Esophagus muscularis mucosa (tissue), 4 donors: ENCODE results near the gene MAPK12. TPM values are rescaled to one million over a fixed set of nuclear protein-coding genes. Genes with fewer than 3 reads are reported as not detected.
A peak's percentile ranks its signal among the peaks of the same experiment; 100 is the strongest.

ENCODE experiments used
- DNase-seq: peaks from one replicate; pipeline ENCODE4 v3.0.0-alpha.2; 2017; ENCODE audit errors: extremely low spot score
- H3K27ac ChIP-seq, 4 donors: fragments of 200-600 bp; sonication (generic); replicated peaks in 1 of 4; 1 replicate in 3 of 4; 2 replicates in 1 of 4; pipeline ENCODE4 v1.5.1; 2016 to 2019; ENCODE audit warnings: mild to moderate bottlenecking in 1 of 4
- H3K27me3 ChIP-seq, 4 donors: fragments of 200-600 bp; sonication (generic); one replicate each; pipeline versions ENCODE4 v1.5.1 to v1.6.0; 2016 to 2019
- H3K36me3 ChIP-seq, 4 donors: fragments of 200-600 bp; sonication (generic); one replicate each; pipeline ENCODE4 v1.5.1; 2016 to 2019
- H3K4me1 ChIP-seq, 4 donors: fragments of 200-600 bp; sonication (generic); one replicate each; pipeline ENCODE4 v1.5.1; 2016 to 2019
- H3K4me3 ChIP-seq, 4 donors: fragments of 200-600 bp; sonication (generic); 1 replicate in 2 of 4; 2 replicates in 2 of 4; pipeline ENCODE4 v1.5.1; 2016 to 2019; ENCODE audit warnings: mild to moderate bottlenecking in 4 of 4, moderate library complexity in 1 of 4
- H3K9me3 ChIP-seq, 4 donors: fragments of 200-600 bp; sonication (generic); 1 replicate in 3 of 4; 2 replicates in 1 of 4; pipeline ENCODE4 v1.5.1; 2016 to 2019
- EP300 ChIP-seq: sonication (generic); formaldehyde crosslinking; IDR thresholded peaks from one replicate; pipeline ENCODE4 v1.6.1; 2017; ENCODE audit warnings: antibody characterized with exemption
- POLR2A ChIP-seq: fragments of 450-650 bp; IDR thresholded peaks from one replicate; pipeline ENCODE4 v1.6.1; 2017; ENCODE audit warnings: antibody characterized with exemption, moderate library complexity, mild to moderate bottlenecking, low read depth
- POLR2AphosphoS5 ChIP-seq, 2 donors: sonication (generic); formaldehyde crosslinking; IDR thresholded peaks; one replicate each; pipeline ENCODE4 v1.6.1; 2017; ENCODE audit warnings: antibody characterized with exemption in 2 of 2
- WGBS: methylation state at CpG from one replicate; pipeline ENCODE4 v1.1.5; 2018; 5-methylcytosine and 5-hydroxymethylcytosine counted together
- intact Hi-C: fragments of 100-400 bp; cut with DNase I; formaldehyde crosslinking; loops from one replicate; pipeline ENCODE4 v1.15.1; 2023
- total RNA-seq, 4 donors: library from RNA; depleted of rRNA; stranded (reverse); fragments of >200 nt; gene quantifications; one replicate each; pipeline versions ENCODE4 v1.1.0 to v1.2.1, GENCODE V29; 2016
- TF ChIP-seq, protein P1 (sequence below), 3 experiments: fragments of 200-600 bp in 2 of 3; fragments of 450-650 bp in 1 of 3; sonication (generic) in 2 of 3; IDR thresholded peaks; one replicate each; pipeline ENCODE4 v1.5.1; 2017 to 2019; ENCODE audit warnings: antibody characterized with exemption in 3 of 3, mild to moderate bottlenecking in 2 of 3, moderate library complexity in 1 of 3

The MAPK12 gene
- total RNA-seq = 10 to 100 TPM in 3 of 4 donors, 1 to 10 TPM in 1; 5.8 to 22.9 (median 16.1) TPM

DNA sequence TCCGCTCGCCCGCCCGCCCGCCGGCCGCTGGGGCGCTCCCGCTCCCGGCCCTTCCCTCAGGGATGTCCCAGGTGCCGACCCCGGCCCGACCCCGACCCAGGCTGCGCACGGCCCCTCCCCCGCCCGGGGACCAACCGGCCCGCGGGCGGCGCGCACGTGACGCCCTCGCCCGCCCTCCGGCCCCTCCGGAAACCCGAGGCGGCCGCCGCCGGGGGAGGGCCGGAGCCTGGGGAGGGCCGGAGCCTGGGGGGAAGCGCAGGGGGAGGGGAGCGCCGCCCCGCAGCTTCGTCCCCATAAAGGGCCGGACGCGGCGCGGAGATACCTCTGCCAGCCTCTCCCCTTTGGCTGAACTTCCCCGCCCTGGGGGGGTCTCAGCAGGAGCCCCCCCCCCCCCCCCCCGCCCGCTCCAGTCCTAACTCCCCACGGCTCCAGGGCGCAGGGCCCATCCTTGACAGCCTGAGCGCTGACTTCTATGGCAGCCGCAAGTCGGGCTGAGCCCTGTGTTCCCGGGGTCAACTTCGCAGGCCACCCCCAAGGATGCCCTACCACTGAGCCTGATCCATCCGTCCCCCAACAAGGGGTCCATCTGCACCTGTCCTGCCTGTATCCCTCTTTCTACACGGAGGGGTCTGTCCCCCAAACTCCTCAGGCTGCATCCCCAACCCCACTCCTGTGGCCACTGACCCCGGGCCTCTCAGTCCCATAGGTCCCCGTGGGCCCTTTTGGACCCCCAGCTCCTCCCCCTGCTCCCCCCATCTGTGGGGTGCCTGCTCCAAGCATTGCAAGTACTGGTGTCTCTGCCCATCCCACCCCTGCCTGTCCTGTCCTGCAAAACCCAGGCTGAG lies at the start of gene MAPK12:
Gene MAPK12 (minus strand): TSS at position 69 of the 845 bp plus-strand sequence. CDS start 174 bp downstream, outside the sequence.
- 8% methylated on average over 15 of the region's 61 CpGs for WGBS
- H3K27me3 ChIP-seq = peaks cover 0 to 45% (median 0%) of the 10 kb centered on the region in 4 donors
- peak within 1 kb of the TSS; percentile 55 to 79 (median 63) for H3K27ac ChIP-seq
- intact Hi-C loops = no loop called here
- no peak for DNase-seq
- TF ChIP-seq POLR2A (no peak), EP300 (no peak), POLR2AphosphoS5 (IDR thresholded peaks at IDR 0.05) (no peak)
- TF ChIP-seq, protein P1, sequence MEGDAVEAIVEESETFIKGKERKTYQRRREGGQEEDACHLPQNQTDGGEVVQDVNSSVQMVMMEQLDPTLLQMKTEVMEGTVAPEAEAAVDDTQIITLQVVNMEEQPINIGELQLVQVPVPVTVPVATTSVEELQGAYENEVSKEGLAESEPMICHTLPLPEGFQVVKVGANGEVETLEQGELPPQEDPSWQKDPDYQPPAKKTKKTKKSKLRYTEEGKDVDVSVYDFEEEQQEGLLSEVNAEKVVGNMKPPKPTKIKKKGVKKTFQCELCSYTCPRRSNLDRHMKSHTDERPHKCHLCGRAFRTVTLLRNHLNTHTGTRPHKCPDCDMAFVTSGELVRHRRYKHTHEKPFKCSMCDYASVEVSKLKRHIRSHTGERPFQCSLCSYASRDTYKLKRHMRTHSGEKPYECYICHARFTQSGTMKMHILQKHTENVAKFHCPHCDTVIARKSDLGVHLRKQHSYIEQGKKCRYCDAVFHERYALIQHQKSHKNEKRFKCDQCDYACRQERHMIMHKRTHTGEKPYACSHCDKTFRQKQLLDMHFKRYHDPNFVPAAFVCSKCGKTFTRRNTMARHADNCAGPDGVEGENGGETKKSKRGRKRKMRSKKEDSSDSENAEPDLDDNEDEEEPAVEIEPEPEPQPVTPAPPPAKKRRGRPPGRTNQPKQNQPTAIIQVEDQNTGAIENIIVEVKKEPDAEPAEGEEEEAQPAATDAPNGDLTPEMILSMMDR (IDR thresholded peaks at IDR 0.05) = no peak
- H3K36me3 ChIP-seq = peaks cover 0 to 14% (median 3%) of the 10 kb centered on the region in 4 donors
- no peaks in the 10 kb centered on the region for H3K9me3 ChIP-seq
- H3K4me1 ChIP-seq = peaks cover 26 to 44% (median 36%) of the 10 kb centered on the region in 4 donors
- H3K4me3 ChIP-seq = peak within 1 kb of the TSS; percentile 57 to 71 (median 60)

DNA sequence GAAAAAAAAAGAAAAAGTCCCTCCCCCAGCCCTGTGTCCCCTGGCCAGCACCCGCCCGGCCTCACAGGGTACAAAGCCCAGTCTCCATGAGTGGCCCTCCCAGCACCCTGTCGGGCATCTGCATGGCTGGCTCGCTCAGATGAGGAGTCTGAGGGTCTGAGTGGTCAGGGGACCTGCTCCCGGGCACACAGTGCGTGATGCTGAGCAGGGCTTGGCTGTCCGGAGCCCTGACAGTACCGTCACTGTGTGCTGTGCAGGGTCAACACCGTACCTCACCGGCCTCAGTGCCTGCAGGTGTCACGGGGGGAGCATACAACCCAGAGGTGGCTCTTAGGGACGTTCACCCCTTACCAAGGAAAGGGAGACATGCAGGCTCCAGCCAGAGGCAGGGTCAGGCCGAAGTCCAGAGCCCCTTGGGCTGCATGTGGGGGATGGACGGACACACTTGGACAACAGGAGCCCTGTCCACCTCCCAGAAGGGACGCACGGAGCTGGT lies 49.5 kb upstream of the MAPK12 start:
- peaks cover 32 to 48% (median 36%) of the 10 kb centered on the region in 4 donors for H3K4me1 ChIP-seq
- no peaks in the 10 kb centered on the region for H3K27me3 ChIP-seq
- H3K4me3 ChIP-seq = no peak overlapping the region
- H3K36me3 ChIP-seq = peaks cover 0 to 7% (median 0%) of the 10 kb centered on the region in 4 donors
- intact Hi-C loops = no loop called here
- no peaks in the 10 kb centered on the region for H3K9me3 ChIP-seq
- no peak overlapping the region for H3K27ac ChIP-seq
- WGBS = 93% methylated on average over 12 of the region's 16 CpGs
- DNase-seq = no peak
- TF ChIP-seq POLR2A = no peak
- no peak for TF ChIP-seq POLR2AphosphoS5 (IDR thresholded peaks at IDR 0.05)
- TF ChIP-seq, protein P1 (IDR thresholded peaks at IDR 0.05) = no peak
- no peak for TF ChIP-seq EP300

DNA sequence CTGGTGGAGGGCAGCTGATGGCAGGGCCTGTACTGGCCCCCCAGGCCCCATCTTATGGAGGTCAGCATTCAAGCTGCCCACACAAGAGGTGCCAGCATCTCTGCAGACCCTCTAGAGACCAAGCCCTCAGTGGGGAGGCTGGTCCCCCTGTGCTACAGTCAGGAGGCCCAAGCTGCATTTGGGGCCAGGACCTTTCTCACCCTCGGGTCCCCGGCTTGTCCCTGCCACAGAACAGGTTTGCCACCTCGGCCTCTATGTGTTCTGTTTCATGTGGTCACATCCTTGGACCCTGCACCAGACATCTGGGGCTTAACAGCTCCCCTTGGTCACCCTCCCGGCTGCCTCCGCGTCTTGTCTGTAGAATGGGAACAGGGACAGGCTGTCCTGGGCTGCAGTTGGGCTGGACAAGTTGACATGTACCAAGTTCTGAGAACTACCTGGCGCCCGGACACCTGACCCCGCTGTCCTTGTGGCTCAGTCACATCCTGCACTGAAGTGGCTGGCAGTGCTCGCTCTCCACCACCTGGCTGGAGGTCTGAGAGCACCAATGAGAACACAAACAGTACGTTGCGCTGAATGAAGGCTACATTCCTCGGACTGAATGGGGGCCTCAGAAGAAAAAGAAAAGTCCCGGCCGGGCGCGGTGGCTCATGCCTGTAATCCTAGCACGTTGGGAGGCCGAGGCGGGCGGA lies 48.7 kb upstream of the MAPK12 start:
- Histone ChIP-seq H3K36me3 (peaks cover 0 to 7% (median 0%) of the 10 kb centered on the region in 4 donors), H3K9me3 (no peaks in the 10 kb centered on the region), H3K27ac (no peak overlapping the region), H3K4me3 (no peak overlapping the region), H3K4me1 (peaks cover 38 to 57% (median 44%) of the 10 kb centered on the region in 4 donors), H3K27me3 (no peaks in the 10 kb centered on the region)
- intact Hi-C loops = no loop called here
- TF ChIP-seq POLR2AphosphoS5 (IDR thresholded peaks at IDR 0.05) = no peak
- TF ChIP-seq EP300 = no peak
- TF ChIP-seq, protein P1 (IDR thresholded peaks at IDR 0.05) = no peak
- no peak for TF ChIP-seq POLR2A
- 91% methylated on average over 21 of the region's 21 CpGs for WGBS
- DNase-seq = no peak

DNA sequence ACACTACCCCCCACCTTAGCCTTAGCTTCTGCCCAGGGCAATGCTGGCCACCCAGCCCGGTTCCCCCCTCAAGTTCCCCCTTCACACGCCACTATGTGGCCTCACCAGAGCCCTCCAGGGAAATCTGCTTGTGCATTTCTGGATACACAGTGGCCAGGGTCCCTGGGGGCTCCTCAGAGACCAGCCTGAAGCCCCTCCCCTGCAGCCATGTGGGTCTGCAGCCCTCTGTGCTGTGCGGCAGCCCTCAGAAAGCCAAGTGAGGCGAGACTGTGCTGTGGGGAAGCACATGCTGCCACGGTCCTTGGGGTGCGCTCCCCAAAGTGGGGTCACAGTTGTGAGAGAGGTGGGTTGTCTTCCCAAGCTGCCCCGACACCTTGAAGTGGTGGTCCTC lies 48.1 kb upstream of the MAPK12 start:
- DNase-seq = no peak
- 70% methylated on average over 2 of the region's 7 CpGs for WGBS
- TF ChIP-seq POLR2AphosphoS5 (IDR thresholded peaks at IDR 0.05) (no peak), POLR2A (no peak), EP300 (no peak)
- TF ChIP-seq, protein P1 (IDR thresholded peaks at IDR 0.05) = no peak
- peaks cover 39 to 57% (median 50%) of the 10 kb centered on the region in 4 donors for H3K4me1 ChIP-seq
- intact Hi-C loops = loop anchor here (2.0 kb wide), 1 partner anchor 17 kb away; the partner anchor contains the start of gene DENND6B
- peaks cover 0 to 7% (median 0%) of the 10 kb centered on the region in 4 donors for H3K36me3 ChIP-seq
- H3K27me3 ChIP-seq = no peaks in the 10 kb centered on the region
- no peak overlapping the region for H3K4me3 ChIP-seq
- H3K9me3 ChIP-seq = no peaks in the 10 kb centered on the region
- H3K27ac ChIP-seq = peak overlapping the region; percentile 81 to 93 (median 87)
